ENCODE measurements around the gene MOB3A. TPM values are rescaled to one million over a fixed set of nuclear protein-coding genes. Genes with fewer than 3 reads are reported as not detected.
A peak's percentile ranks its signal among the peaks of the same experiment; 100 is the strongest.

The MOB3A gene
- total and polyA plus RNA-seq, 2 of the 8 experiments (the other 6 are each of a cell fraction or from before 2014, with no cell fraction given): 9.2 to 9.6 TPM

DNA sequence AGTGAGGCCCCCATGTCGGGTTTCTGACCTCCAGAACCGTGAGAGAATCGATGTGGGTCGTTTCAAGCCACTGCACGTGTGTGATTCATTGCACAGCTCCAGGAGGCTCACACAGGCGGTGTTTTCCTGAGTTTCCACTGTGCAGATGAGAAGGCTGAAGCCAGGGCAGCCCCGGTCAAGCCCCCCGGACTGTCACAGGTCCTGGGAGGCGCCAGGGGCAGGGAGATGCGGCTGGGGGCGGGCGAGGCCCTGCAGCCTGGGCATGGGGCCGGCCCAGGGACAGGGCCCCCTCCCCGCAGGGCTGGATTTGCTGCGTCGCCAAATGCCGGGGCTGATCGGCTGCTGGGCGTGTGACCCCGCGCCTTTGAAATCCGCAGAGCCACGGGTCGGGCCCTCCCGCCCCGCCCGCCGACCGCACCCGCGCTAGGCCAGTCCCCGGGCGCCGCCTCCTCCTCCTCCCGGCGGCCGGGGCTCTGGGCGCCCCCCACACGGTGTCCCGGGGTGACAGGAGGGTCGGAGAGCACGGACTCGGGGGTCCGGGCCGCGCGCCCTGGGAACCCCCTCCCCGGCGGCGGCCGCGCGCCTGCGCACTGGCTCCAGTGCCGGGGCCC, 35.1 kb downstream of the MOB3A start (continued):
- TF ChIP-seq, protein P1, sequence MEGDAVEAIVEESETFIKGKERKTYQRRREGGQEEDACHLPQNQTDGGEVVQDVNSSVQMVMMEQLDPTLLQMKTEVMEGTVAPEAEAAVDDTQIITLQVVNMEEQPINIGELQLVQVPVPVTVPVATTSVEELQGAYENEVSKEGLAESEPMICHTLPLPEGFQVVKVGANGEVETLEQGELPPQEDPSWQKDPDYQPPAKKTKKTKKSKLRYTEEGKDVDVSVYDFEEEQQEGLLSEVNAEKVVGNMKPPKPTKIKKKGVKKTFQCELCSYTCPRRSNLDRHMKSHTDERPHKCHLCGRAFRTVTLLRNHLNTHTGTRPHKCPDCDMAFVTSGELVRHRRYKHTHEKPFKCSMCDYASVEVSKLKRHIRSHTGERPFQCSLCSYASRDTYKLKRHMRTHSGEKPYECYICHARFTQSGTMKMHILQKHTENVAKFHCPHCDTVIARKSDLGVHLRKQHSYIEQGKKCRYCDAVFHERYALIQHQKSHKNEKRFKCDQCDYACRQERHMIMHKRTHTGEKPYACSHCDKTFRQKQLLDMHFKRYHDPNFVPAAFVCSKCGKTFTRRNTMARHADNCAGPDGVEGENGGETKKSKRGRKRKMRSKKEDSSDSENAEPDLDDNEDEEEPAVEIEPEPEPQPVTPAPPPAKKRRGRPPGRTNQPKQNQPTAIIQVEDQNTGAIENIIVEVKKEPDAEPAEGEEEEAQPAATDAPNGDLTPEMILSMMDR (IDR thresholded peaks at IDR 0.05; ENCODE audit: control extremely low read depth in 1 of 3, insufficient read depth in 1 of 3, low read depth in 1 of 3, low read length in 3 of 3): no peak
- TF ChIP-seq YY1 (IDR thresholded peaks at IDR 0.05; ENCODE audit: low read depth, low read length) (no peak), TAF7 (optimal IDR thresholded peaks at IDR 0.05; ENCODE audit: borderline replicate concordance, low read depth, low read length) (no peak), POLR2A (IDR thresholded peaks at IDR 0.05; ENCODE audit: control extremely low read depth in 1 of 2, low read depth in 2 of 2, low read length in 2 of 2) (no peak; a peak in 1 of 3 replicates), CREB1 (IDR thresholded peaks at IDR 0.05) (no peak), TAF1 (IDR thresholded peaks at IDR 0.05; ENCODE audit: low read depth, low read length) (no peak), RAD21 (IDR thresholded peaks at IDR 0.05 in 1 of 2, conservative IDR thresholded peaks at IDR 0.05 in 1 of 2; ENCODE audit: low read depth in 2 of 2, low read length in 2 of 2) (no peak), TEAD4 (IDR thresholded peaks at IDR 0.05; ENCODE audit: low read depth, low read length) (no peak), KDM4A (IDR thresholded peaks at IDR 0.05; ENCODE audit: low read depth, low read length, severe bottlenecking) (peak; percentile 22), SP4 (IDR thresholded peaks at IDR 0.05; ENCODE audit: low read length) (no peak), BCL11A (IDR thresholded peaks at IDR 0.05; ENCODE audit: low read depth in 2 of 2, low read length in 2 of 2) (no peak), CHD1 (IDR thresholded peaks at IDR 0.05; ENCODE audit: low read depth, low read length) (no peak), NANOG (IDR thresholded peaks at IDR 0.05; ENCODE audit: insufficient read depth, low read depth, low read length, poor library complexity, severe bottlenecking) (no peak), GTF2F1 (IDR thresholded peaks at IDR 0.05; ENCODE audit: borderline replicate concordance, low read depth, low read length) (no peak), RBBP5 (IDR thresholded peaks at IDR 0.05; ENCODE audit: borderline replicate concordance, low read depth, low read length) (0 out of 2 replicates have a peak, but pooled peaks have one; percentile 60), SP2 (IDR thresholded peaks at IDR 0.05; ENCODE audit: low read length) (no peak), FOSL1 (IDR thresholded peaks at IDR 0.05; ENCODE audit: insufficient read depth, low read depth, low read length) (no peak), JUN (IDR thresholded peaks at IDR 0.05; ENCODE audit: low read depth, low read length) (no peak), SAP30 (IDR thresholded peaks at IDR 0.05; ENCODE audit: insufficient read depth, insufficient replicate concordance, low read length) (no peak)
- TF ChIP-seq, protein P2, sequence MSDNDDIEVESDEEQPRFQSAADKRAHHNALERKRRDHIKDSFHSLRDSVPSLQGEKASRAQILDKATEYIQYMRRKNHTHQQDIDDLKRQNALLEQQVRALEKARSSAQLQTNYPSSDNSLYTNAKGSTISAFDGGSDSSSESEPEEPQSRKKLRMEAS (IDR thresholded peaks at IDR 0.05): no peak
- TF ChIP-seq, protein P3, sequence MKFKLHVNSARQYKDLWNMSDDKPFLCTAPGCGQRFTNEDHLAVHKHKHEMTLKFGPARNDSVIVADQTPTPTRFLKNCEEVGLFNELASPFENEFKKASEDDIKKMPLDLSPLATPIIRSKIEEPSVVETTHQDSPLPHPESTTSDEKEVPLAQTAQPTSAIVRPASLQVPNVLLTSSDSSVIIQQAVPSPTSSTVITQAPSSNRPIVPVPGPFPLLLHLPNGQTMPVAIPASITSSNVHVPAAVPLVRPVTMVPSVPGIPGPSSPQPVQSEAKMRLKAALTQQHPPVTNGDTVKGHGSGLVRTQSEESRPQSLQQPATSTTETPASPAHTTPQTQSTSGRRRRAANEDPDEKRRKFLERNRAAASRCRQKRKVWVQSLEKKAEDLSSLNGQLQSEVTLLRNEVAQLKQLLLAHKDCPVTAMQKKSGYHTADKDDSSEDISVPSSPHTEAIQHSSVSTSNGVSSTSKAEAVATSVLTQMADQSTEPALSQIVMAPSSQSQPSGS (IDR thresholded peaks at IDR 0.05; ENCODE audit: low read length): no peak

All from H1 (cell line).